ENCODE results near the gene MORC1.

- TF ChIP-seq CTCF (IDR thresholded peaks at IDR 0.05) (no peak), EP300 (IDR thresholded peaks at IDR 0.05) (no peak), POLR2A (IDR thresholded peaks at IDR 0.05) (no peak)
Observed at GRCh38 chr3:108947855-108948254, 170.1 kb downstream of the MORC1 start.
